Measurements from ENCODE around the gene KIAA0753.

The KIAA0753 gene

GRCh38 chr17:6547336-6547735, 93.2 kb downstream of the KIAA0753 start:
- DNase-seq (ENCODE audit: low read depth): no peak

DNA sequence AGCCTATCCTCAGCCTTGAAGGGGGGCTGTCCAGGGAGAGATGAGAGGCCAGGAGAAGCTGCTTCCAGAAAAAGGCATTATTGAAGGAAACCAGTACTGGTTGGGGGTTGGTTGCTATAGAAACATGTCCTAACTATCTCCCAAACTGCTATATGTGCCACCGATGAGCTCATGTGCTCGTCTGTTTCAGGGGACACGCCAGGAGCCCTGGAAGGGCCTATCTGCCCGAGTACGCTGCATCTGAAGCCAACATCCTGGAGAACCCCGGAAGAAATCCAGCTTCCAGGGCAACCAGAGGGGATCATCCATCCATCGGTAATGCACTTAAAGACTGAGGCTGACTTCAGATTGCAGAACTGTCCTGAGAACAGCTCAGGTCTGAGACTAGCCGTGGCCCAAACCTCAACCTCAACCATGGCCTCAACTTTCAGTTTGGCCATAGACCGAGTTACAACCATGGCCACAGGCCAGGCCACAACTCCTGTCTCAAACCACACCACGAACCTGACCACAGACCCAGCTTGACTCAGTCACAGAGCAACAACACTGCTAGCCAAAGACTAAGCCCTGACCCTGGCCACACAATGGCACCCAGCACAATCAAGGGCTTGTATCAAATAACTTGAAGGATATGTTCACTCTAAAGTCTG, 94.3 kb downstream of the KIAA0753 start:
- DNase-seq (ENCODE audit: low read depth): no peak

DNA sequence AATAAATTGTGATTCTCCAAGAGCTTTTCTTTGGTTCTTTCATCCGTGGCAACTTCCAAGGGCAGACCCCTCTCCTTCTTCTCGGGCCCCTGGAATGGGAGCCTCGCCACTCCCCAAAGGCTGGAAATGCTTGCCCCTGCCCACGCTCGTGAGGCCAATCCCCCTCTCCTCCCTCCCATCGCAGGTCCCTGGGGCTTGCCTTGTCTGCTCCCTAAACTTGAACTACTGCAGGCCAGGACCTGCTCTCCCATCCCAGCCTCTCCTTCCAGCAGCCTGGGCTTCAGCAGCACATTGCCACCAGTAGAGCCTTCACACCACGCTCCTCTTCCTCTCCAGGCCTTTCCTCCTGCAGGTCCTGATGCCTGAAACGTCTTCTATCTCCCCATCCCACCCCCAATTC, 95.2 kb downstream of the KIAA0753 start:
- DNase-seq (ENCODE audit: low read depth): no peak

DNA sequence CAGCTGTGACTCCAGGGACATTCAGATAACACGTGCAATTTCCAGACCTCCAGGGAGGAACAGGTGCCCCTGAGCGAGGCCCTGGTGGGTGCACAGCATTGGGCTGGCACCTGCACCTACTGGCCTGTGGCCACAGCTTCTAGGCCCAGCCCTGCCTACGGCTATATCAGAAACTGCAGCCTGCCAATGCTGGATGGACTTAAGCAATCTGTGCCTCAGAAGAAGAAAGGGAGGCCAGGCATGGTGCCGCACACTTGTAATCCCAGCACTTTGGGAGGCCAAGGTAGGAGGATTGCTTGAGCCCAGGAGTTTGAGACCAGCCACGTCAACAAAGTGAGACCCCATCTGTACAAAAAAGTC, 96.5 kb downstream of the KIAA0753 start:
- DNase-seq (ENCODE audit: low read depth): no peak

- no peak for DNase-seq (ENCODE audit: low read depth)
Measured at GRCh38 chr17:6543079-6544010, 97.2 kb downstream of the KIAA0753 start.

GRCh38 chr17:6542577-6542976, 97.9 kb downstream of the KIAA0753 start:
- no peak for DNase-seq (ENCODE audit: low read depth)

GRCh38 chr17:6541886-6542285, 98.6 kb downstream of the KIAA0753 start:
- no peak for DNase-seq (ENCODE audit: low read depth)

GRCh38 chr17:6539871-6540270, 100.6 kb downstream of the KIAA0753 start:
- no peak for DNase-seq (ENCODE audit: low read depth)

GRCh38 chr17:6536566-6537065, 103.9 kb downstream of the KIAA0753 start:
- DNase-seq (ENCODE audit: low read depth): no peak

DNA sequence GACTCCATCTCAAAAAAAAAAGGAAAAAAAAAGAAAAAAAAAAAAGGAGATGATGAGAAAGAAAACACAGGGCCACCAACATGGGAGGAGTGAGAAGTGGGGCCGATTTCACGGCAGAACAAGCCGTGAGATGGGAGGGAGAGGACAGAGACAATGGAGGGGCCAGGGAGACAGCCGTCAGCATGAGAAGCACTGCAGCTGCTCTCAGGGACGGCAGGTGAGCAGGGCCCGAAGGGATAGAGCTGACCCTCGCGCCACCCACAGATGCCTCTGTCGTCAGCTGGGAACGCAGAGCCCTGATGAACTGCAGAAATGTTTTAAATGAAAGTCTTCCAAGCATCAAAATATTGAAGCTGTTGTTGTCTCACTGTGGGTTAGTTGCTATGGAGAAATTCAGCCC, 104.5 kb downstream of the KIAA0753 start:
- DNase-seq (ENCODE audit: low read depth): no peak

GRCh38 chr17:6534846-6535514, 105.5 kb downstream of the KIAA0753 start:
- DNase-seq (ENCODE audit: low read depth): no peak

DNA sequence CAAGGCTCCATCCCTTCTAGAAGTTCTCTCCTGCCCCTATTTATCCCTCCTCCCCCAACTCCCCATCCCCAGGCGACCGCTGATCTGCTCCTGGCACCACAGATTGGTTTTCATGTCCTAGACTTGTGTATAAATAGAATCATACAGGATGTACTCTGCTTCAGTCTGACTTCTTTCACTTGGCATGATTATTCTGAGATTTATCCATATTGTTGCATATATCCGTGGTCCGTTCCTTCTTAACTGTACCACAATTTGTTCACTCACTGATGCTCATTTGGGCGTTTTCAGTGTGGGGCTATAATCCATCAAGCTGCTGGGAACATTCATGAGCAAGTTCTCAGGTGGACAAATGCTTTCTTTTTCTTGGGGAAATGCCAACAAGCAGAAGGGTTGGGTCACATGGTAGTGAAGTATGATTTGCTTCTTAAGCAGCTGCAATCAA, 108.0 kb downstream of the KIAA0753 start:
- DNase-seq (ENCODE audit: low read depth): no peak

- DNase-seq (ENCODE audit: low read depth): no peak
Measured at GRCh38 chr17:6531575-6531974, 108.9 kb downstream of the KIAA0753 start.

DNA sequence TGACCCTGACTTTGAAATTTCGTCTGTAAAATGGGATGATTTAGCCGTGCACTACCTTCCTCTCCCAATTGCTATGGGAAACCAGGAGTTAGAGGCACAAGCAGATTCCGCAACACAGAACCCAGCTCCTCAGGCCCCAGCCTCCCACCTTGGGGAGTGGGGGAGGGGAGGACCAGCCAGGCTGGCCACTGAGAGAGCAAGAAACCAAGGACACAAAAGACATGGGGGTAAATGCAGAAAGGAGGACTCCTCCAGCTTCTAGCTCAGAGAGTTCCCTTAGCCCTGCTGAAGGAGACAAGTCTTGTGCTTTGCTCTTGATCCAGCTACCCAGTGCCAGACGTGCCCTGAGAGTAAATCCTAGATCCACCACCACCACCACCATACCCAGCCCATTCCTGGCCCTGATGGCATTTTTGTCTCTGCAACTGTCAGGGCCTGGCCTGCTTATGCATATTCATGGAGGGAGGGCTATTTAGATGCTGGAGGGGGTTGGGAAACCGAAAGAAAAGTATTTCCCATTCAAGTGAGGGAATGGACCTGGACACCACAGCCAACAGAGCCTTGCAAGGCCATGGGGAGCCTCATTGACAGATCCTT, 110.1 kb downstream of the KIAA0753 start:
- DNase-seq (ENCODE audit: low read depth): no peak

GRCh38 chr17:6528557-6528956, 112.0 kb downstream of the KIAA0753 start:
- no peak for DNase-seq (ENCODE audit: low read depth)
